Nephron (organoid): ENCODE results near the gene CRTAC1.

ENCODE experiments used
- H3K27ac Mint-ChIP-seq, 3 experiments: 2 replicates each; pipeline ENCODE4 v1.8.0; 2020; ENCODE audit warnings: mixed read lengths in 3 of 3, mild to moderate bottlenecking in 2 of 3, moderate library complexity in 1 of 3
- H3K27me3 Mint-ChIP-seq: 2 replicates; pipeline ENCODE4 v1.8.0; 2021; ENCODE audit warnings: low read depth, mild to moderate bottlenecking, moderate library complexity, mixed read lengths
- H3K36me3 Mint-ChIP-seq: 2 replicates; pipeline ENCODE4 v1.8.0; 2020; ENCODE audit warnings: low read depth, mixed read lengths
- H3K4me1 Mint-ChIP-seq: 2 replicates; pipeline ENCODE4 v1.8.0; 2020; ENCODE audit warnings: mixed read lengths
- H3K4me3 Mint-ChIP-seq, 3 experiments: 2 replicates each; pipeline ENCODE4 v1.8.0; 2020; ENCODE audit warnings: mild to moderate bottlenecking in 3 of 3, mixed read lengths in 3 of 3, moderate library complexity in 2 of 3
- H3K9me3 Mint-ChIP-seq: 2 replicates; pipeline ENCODE4 v1.8.0; 2020; ENCODE audit warnings: mixed read lengths
- CTCF ChIP-seq, 3 experiments: fragments of 200-600 bp; sonication (generic); IDR thresholded peaks; one replicate each; pipeline ENCODE4 v1.5.0; 2021; ENCODE audit warnings: antibody characterized with exemption in 3 of 3; ENCODE audit not compliant: unreplicated experiment in 3 of 3

CRTAC1 gene

GRCh38 chr10:97928897-97929296, 101.5 kb downstream of the CRTAC1 start:
- peaks cover 49% of the 10 kb centered on the region for H3K27me3 Mint-ChIP-seq
- H3K27ac Mint-ChIP-seq: no peak overlapping the region
- no peak for TF ChIP-seq CTCF (IDR thresholded peaks at IDR 0.05; ENCODE audit: unreplicated experiment in 3 of 3)
- H3K4me3 Mint-ChIP-seq: no peak overlapping the region
- no peaks in the 10 kb centered on the region for H3K9me3 Mint-ChIP-seq
- H3K36me3 Mint-ChIP-seq: no peaks in the 10 kb centered on the region
- no peaks in the 10 kb centered on the region for H3K4me1 Mint-ChIP-seq

GRCh38 chr10:97927622-97928021, 102.8 kb downstream of the CRTAC1 start:
- Mint-ChIP-seq H3K9me3 (no peaks in the 10 kb centered on the region), H3K4me1 (no peaks in the 10 kb centered on the region), H3K27ac (no peak overlapping the region), H3K27me3 (peaks cover 46% of the 10 kb centered on the region), H3K4me3 (no peak overlapping the region), H3K36me3 (no peaks in the 10 kb centered on the region)
- TF ChIP-seq CTCF (IDR thresholded peaks at IDR 0.05; ENCODE audit: unreplicated experiment in 3 of 3): no peak

GRCh38 chr10:97926055-97926454, 104.4 kb downstream of the CRTAC1 start:
- Mint-ChIP-seq H3K4me3 (no peak overlapping the region), H3K27me3 (peaks cover 49% of the 10 kb centered on the region), H3K4me1 (no peaks in the 10 kb centered on the region), H3K9me3 (no peaks in the 10 kb centered on the region), H3K27ac (no peak overlapping the region), H3K36me3 (no peaks in the 10 kb centered on the region)
- no peak for TF ChIP-seq CTCF (IDR thresholded peaks at IDR 0.05; ENCODE audit: unreplicated experiment in 3 of 3)

GRCh38 chr10:97925308-97925938, 105.0 kb downstream of the CRTAC1 start:
- no peaks in the 10 kb centered on the region for H3K4me1 Mint-ChIP-seq
- H3K27ac Mint-ChIP-seq: no peak overlapping the region
- no peaks in the 10 kb centered on the region for H3K9me3 Mint-ChIP-seq
- no peak overlapping the region for H3K4me3 Mint-ChIP-seq
- no peaks in the 10 kb centered on the region for H3K36me3 Mint-ChIP-seq
- no peak for TF ChIP-seq CTCF (IDR thresholded peaks at IDR 0.05; ENCODE audit: unreplicated experiment in 3 of 3)
- peaks cover 52% of the 10 kb centered on the region for H3K27me3 Mint-ChIP-seq

- H3K9me3 Mint-ChIP-seq: no peaks in the 10 kb centered on the region
- no peak overlapping the region for H3K4me3 Mint-ChIP-seq
- H3K4me1 Mint-ChIP-seq: no peaks in the 10 kb centered on the region
- no peaks in the 10 kb centered on the region for H3K36me3 Mint-ChIP-seq
- H3K27ac Mint-ChIP-seq: no peak overlapping the region
- peaks cover 48% of the 10 kb centered on the region for H3K27me3 Mint-ChIP-seq
- TF ChIP-seq CTCF (IDR thresholded peaks at IDR 0.05; ENCODE audit: unreplicated experiment in 3 of 3): no peak
Measured at GRCh38 chr10:97924678-97925077, 105.7 kb downstream of the CRTAC1 start.

GRCh38 chr10:97923476-97923875, 106.9 kb downstream of the CRTAC1 start:
- Mint-ChIP-seq H3K9me3 (no peaks in the 10 kb centered on the region), H3K27me3 (peaks cover 44% of the 10 kb centered on the region), H3K27ac (no peak overlapping the region), H3K4me3 (no peak overlapping the region), H3K36me3 (no peaks in the 10 kb centered on the region), H3K4me1 (no peaks in the 10 kb centered on the region)
- no peak for TF ChIP-seq CTCF (IDR thresholded peaks at IDR 0.05; ENCODE audit: unreplicated experiment in 3 of 3)
